ENCODE results near the gene CACNA1A. TPM values are rescaled to one million over a fixed set of nuclear protein-coding genes. Genes with fewer than 3 reads are reported as not detected.

The CACNA1A gene
- total RNA-seq, 1 donor from 2014 or later, result 16.5 TPM

- no peaks in the 10 kb centered on the region for H3K36me3 ChIP-seq
- no peaks in the 10 kb centered on the region for H3K4me1 ChIP-seq
- no peak overlapping the region for H3K9ac ChIP-seq
- no peaks in the 10 kb centered on the region for H3K4me1 Mint-ChIP-seq
- TF ChIP-seq EZH2 (IDR thresholded peaks at IDR 0.05) (no peak), EZH2phosphoT487 (IDR thresholded peaks at IDR 0.05) (no peak), CTCF (IDR thresholded peaks at IDR 0.05) (no peak)
- H3K27ac ChIP-seq, result no peak overlapping the region
- no peaks in the 10 kb centered on the region for H3K79me2 ChIP-seq (ENCODE audit: low read depth)
- peaks cover 12% of the 10 kb centered on the region for H3K27me3 Mint-ChIP-seq (ENCODE audit: insufficient read depth, low read depth)
- H3K27me3 ChIP-seq, result no peaks in the 10 kb centered on the region
- no peak overlapping the region for H3K4me3 ChIP-seq
- DNase-seq (ENCODE audit: low spot score), result no peak
- no peaks in the 10 kb centered on the region for H3K9me3 Mint-ChIP-seq
- no peak overlapping the region for H3K4me2 ChIP-seq
- no peak overlapping the region for H3K27ac Mint-ChIP-seq
- H2AFZ ChIP-seq (replicated peaks), result no peak overlapping the region
- H4K20me1 ChIP-seq (ENCODE audit: low read depth), result no peaks in the 10 kb centered on the region
- no peaks in the 10 kb centered on the region for H3K9me3 ChIP-seq (ENCODE audit: low read depth)
- H3F3A ChIP-seq (ENCODE audit: low read depth), result no peaks in the 10 kb centered on the region
- no peak overlapping the region for H3K4me3 Mint-ChIP-seq
- no peaks in the 10 kb centered on the region for H3K36me3 Mint-ChIP-seq
Observed at GRCh38 chr19:13228561-13228960, 277.7 kb downstream of the CACNA1A start.

- Mint-ChIP-seq H3K4me3 (no peak overlapping the region), H3K27me3 (ENCODE audit: insufficient read depth, low read depth) (peaks cover 10% of the 10 kb centered on the region), H3K4me1 (no peaks in the 10 kb centered on the region), H3K27ac (no peak overlapping the region), H3K9me3 (no peaks in the 10 kb centered on the region), H3K36me3 (no peaks in the 10 kb centered on the region)
- Histone ChIP-seq H3K4me1 (no peaks in the 10 kb centered on the region), H3F3A (ENCODE audit: low read depth) (no peaks in the 10 kb centered on the region), H3K4me3 (no peak overlapping the region), H3K4me2 (no peak overlapping the region), H3K27ac (no peak overlapping the region), H3K9ac (no peak overlapping the region), H3K36me3 (no peaks in the 10 kb centered on the region), H2AFZ (replicated peaks) (no peak overlapping the region), H3K27me3 (no peaks in the 10 kb centered on the region), H3K9me3 (ENCODE audit: low read depth) (no peaks in the 10 kb centered on the region), H3K79me2 (ENCODE audit: low read depth) (no peaks in the 10 kb centered on the region), H4K20me1 (ENCODE audit: low read depth) (no peaks in the 10 kb centered on the region)
- TF ChIP-seq CTCF (IDR thresholded peaks at IDR 0.05) (no peak), EZH2phosphoT487 (IDR thresholded peaks at IDR 0.05) (no peak), EZH2 (IDR thresholded peaks at IDR 0.05) (no peak)
- DNase-seq (ENCODE audit: low spot score), result no peak
Observed at GRCh38 chr19:13226983-13227382, 279.3 kb downstream of the CACNA1A start.

- H3K4me3 Mint-ChIP-seq, result no peak overlapping the region
- H3K27me3 ChIP-seq, result no peaks in the 10 kb centered on the region
- DNase-seq (ENCODE audit: low spot score), result no peak
- no peaks in the 10 kb centered on the region for H3K36me3 ChIP-seq
- peaks cover 8% of the 10 kb centered on the region for H3K27me3 Mint-ChIP-seq (ENCODE audit: insufficient read depth, low read depth)
- H3K27ac ChIP-seq, result no peak overlapping the region
- no peak overlapping the region for H3K4me3 ChIP-seq
- H3K4me1 Mint-ChIP-seq, result no peaks in the 10 kb centered on the region
- no peak overlapping the region for H2AFZ ChIP-seq (replicated peaks)
- no peak overlapping the region for H3K9ac ChIP-seq
- H3K4me2 ChIP-seq, result no peak overlapping the region
- H4K20me1 ChIP-seq (ENCODE audit: low read depth), result no peaks in the 10 kb centered on the region
- H3K4me1 ChIP-seq, result no peaks in the 10 kb centered on the region
- no peaks in the 10 kb centered on the region for H3K79me2 ChIP-seq (ENCODE audit: low read depth)
- no peaks in the 10 kb centered on the region for H3K9me3 Mint-ChIP-seq
- H3K27ac Mint-ChIP-seq, result no peak overlapping the region
- no peaks in the 10 kb centered on the region for H3K9me3 ChIP-seq (ENCODE audit: low read depth)
- H3F3A ChIP-seq (ENCODE audit: low read depth), result no peaks in the 10 kb centered on the region
- no peaks in the 10 kb centered on the region for H3K36me3 Mint-ChIP-seq
- TF ChIP-seq CTCF (IDR thresholded peaks at IDR 0.05), result no peak
- no peak for TF ChIP-seq EZH2phosphoT487 (IDR thresholded peaks at IDR 0.05)
- TF ChIP-seq EZH2 (IDR thresholded peaks at IDR 0.05), result no peak
Observed at GRCh38 chr19:13225973-13226865, 280.1 kb downstream of the CACNA1A start.

Data from neural progenitor cell (in vitro differentiated cells).